ENCODE results near the gene IPO11.
"Not testable (repeated sequence)": the region's sequence is repeated elsewhere in the genome, so short reads cannot be mapped to it uniquely, and the experiment has no call there.

Gene IPO11

GRCh38 chr5:62514510-62515119, 102.1 kb downstream of the IPO11 start:
- Histone ChIP-seq H3K9me3 (ENCODE audit: control insufficient read depth, insufficient read depth, low read depth, low read length) (no peaks in the 10 kb centered on the region), H3K27ac (ENCODE audit: low read depth, low read length) (no peak overlapping the region), H3K27me3 (ENCODE audit: control insufficient read depth, insufficient read depth, low read length) (no peaks in the 10 kb centered on the region), H3K9ac (ENCODE audit: low read length) (no peak overlapping the region), H3K4me1 (ENCODE audit: control insufficient read depth, insufficient read depth, low read length) (no peaks in the 10 kb centered on the region), H3K36me3 (ENCODE audit: control insufficient read depth, insufficient read depth, low read length) (peaks cover 26% of the 10 kb centered on the region), H3K4me3 (ENCODE audit: low read depth, low read length) (no peak overlapping the region)

GRCh38 chr5:62520812-62521211, 108.2 kb downstream of the IPO11 start:
- not testable (repeated sequence) for H3K4me3 ChIP-seq (ENCODE audit: low read depth, low read length); H3K27ac ChIP-seq (ENCODE audit: low read depth, low read length); H3K9ac ChIP-seq (ENCODE audit: low read length); H3K27me3 ChIP-seq (ENCODE audit: control insufficient read depth, insufficient read depth, low read length); H3K9me3 ChIP-seq (ENCODE audit: control insufficient read depth, insufficient read depth, low read depth, low read length); H3K36me3 ChIP-seq (ENCODE audit: control insufficient read depth, insufficient read depth, low read length)
- H3K4me1 ChIP-seq (ENCODE audit: control insufficient read depth, insufficient read depth, low read length), result peaks cover 16% of the 10 kb centered on the region

- Histone ChIP-seq H3K9ac (ENCODE audit: low read length) (no peak overlapping the region), H3K4me1 (ENCODE audit: control insufficient read depth, insufficient read depth, low read length) (peaks cover 16% of the 10 kb centered on the region), H3K9me3 (ENCODE audit: control insufficient read depth, insufficient read depth, low read depth, low read length) (no peaks in the 10 kb centered on the region), H3K36me3 (ENCODE audit: control insufficient read depth, insufficient read depth, low read length) (peaks cover 9% of the 10 kb centered on the region), H3K4me3 (ENCODE audit: low read depth, low read length) (no peak overlapping the region), H3K27me3 (ENCODE audit: control insufficient read depth, insufficient read depth, low read length) (no peaks in the 10 kb centered on the region), H3K27ac (ENCODE audit: low read depth, low read length) (peak overlapping the region; percentile 65; the same call in 1 of the 2 replicates)
Observed at GRCh38 chr5:62521319-62521718, 108.8 kb downstream of the IPO11 start.

- H3K27me3 ChIP-seq (ENCODE audit: control insufficient read depth, insufficient read depth, low read length), result no peaks in the 10 kb centered on the region
- peak overlapping the region; percentile 2 for H3K9ac ChIP-seq (ENCODE audit: low read length)
- peak overlapping the region; percentile 39 for H3K27ac ChIP-seq (ENCODE audit: low read depth, low read length)
- no peaks in the 10 kb centered on the region for H3K9me3 ChIP-seq (ENCODE audit: control insufficient read depth, insufficient read depth, low read depth, low read length)
- peaks cover 6% of the 10 kb centered on the region for H3K36me3 ChIP-seq (ENCODE audit: control insufficient read depth, insufficient read depth, low read length)
- H3K4me1 ChIP-seq (ENCODE audit: control insufficient read depth, insufficient read depth, low read length), result peaks cover 16% of the 10 kb centered on the region
- no peak overlapping the region for H3K4me3 ChIP-seq (ENCODE audit: low read depth, low read length)
Observed at GRCh38 chr5:62522811-62523210, 110.2 kb downstream of the IPO11 start.

GRCh38 chr5:62533597-62533996, 121.0 kb downstream of the IPO11 start:
- Histone ChIP-seq H3K9ac (ENCODE audit: low read length) (no peak overlapping the region), H3K27ac (ENCODE audit: low read depth, low read length) (no peak overlapping the region), H3K36me3 (ENCODE audit: control insufficient read depth, insufficient read depth, low read length) (peaks cover 18% of the 10 kb centered on the region), H3K9me3 (ENCODE audit: control insufficient read depth, insufficient read depth, low read depth, low read length) (no peaks in the 10 kb centered on the region), H3K27me3 (ENCODE audit: control insufficient read depth, insufficient read depth, low read length) (no peaks in the 10 kb centered on the region), H3K4me1 (ENCODE audit: control insufficient read depth, insufficient read depth, low read length) (no peaks in the 10 kb centered on the region), H3K4me3 (ENCODE audit: low read depth, low read length) (no peak overlapping the region)

- no peak overlapping the region for H3K27ac ChIP-seq (ENCODE audit: low read depth, low read length)
- no peaks in the 10 kb centered on the region for H3K4me1 ChIP-seq (ENCODE audit: control insufficient read depth, insufficient read depth, low read length)
- peaks cover 20% of the 10 kb centered on the region for H3K36me3 ChIP-seq (ENCODE audit: control insufficient read depth, insufficient read depth, low read length)
- H3K4me3 ChIP-seq (ENCODE audit: low read depth, low read length), result no peak overlapping the region
- H3K9me3 ChIP-seq (ENCODE audit: control insufficient read depth, insufficient read depth, low read depth, low read length), result no peaks in the 10 kb centered on the region
- no peaks in the 10 kb centered on the region for H3K27me3 ChIP-seq (ENCODE audit: control insufficient read depth, insufficient read depth, low read length)
- H3K9ac ChIP-seq (ENCODE audit: low read length), result no peak overlapping the region
Observed at GRCh38 chr5:62534461-62535236, 122.1 kb downstream of the IPO11 start.

- no peaks in the 10 kb centered on the region for H3K27me3 ChIP-seq (ENCODE audit: control insufficient read depth, insufficient read depth, low read length)
- H3K27ac ChIP-seq (ENCODE audit: low read depth, low read length), result no peak overlapping the region
- H3K4me3 ChIP-seq (ENCODE audit: low read depth, low read length), result no peak overlapping the region
- no peaks in the 10 kb centered on the region for H3K4me1 ChIP-seq (ENCODE audit: control insufficient read depth, insufficient read depth, low read length)
- no peaks in the 10 kb centered on the region for H3K9me3 ChIP-seq (ENCODE audit: control insufficient read depth, insufficient read depth, low read depth, low read length)
- peaks cover 12% of the 10 kb centered on the region for H3K36me3 ChIP-seq (ENCODE audit: control insufficient read depth, insufficient read depth, low read length)
- no peak overlapping the region for H3K9ac ChIP-seq (ENCODE audit: low read length)
Observed at GRCh38 chr5:62536232-62536631, 123.7 kb downstream of the IPO11 start.

- Histone ChIP-seq H3K36me3 (ENCODE audit: control insufficient read depth, insufficient read depth, low read length) (peaks cover 11% of the 10 kb centered on the region), H3K9me3 (ENCODE audit: control insufficient read depth, insufficient read depth, low read depth, low read length) (no peaks in the 10 kb centered on the region)
Observed at GRCh38 chr5:62536783-62537182, 124.2 kb downstream of the IPO11 start.

GRCh38 chr5:62538017-62538942, 125.7 kb downstream of the IPO11 start:
- Histone ChIP-seq H3K36me3 (ENCODE audit: control insufficient read depth, insufficient read depth, low read length) (peaks cover 11% of the 10 kb centered on the region), H3K27me3 (ENCODE audit: control insufficient read depth, insufficient read depth, low read length) (no peaks in the 10 kb centered on the region), H3K27ac (ENCODE audit: low read depth, low read length) (no peak overlapping the region), H3K9ac (ENCODE audit: low read length) (no peak overlapping the region), H3K9me3 (ENCODE audit: control insufficient read depth, insufficient read depth, low read depth, low read length) (no peaks in the 10 kb centered on the region), H3K4me3 (ENCODE audit: low read depth, low read length) (no peak overlapping the region), H3K4me1 (ENCODE audit: control insufficient read depth, insufficient read depth, low read length) (no peaks in the 10 kb centered on the region)

More at GRCh38 chr5:62536783-62537182, 124.2 kb downstream of the IPO11 start:
- no peak overlapping the region for H3K9ac ChIP-seq (ENCODE audit: low read length)
- no peak overlapping the region for H3K27ac ChIP-seq (ENCODE audit: low read depth, low read length)
- H3K27me3 ChIP-seq (ENCODE audit: control insufficient read depth, insufficient read depth, low read length), result no peaks in the 10 kb centered on the region
- H3K4me3 ChIP-seq (ENCODE audit: low read depth, low read length), result no peak overlapping the region
- no peaks in the 10 kb centered on the region for H3K4me1 ChIP-seq (ENCODE audit: control insufficient read depth, insufficient read depth, low read length)

- no peak overlapping the region for H3K4me3 ChIP-seq (ENCODE audit: low read depth, low read length)
- H3K9me3 ChIP-seq (ENCODE audit: control insufficient read depth, insufficient read depth, low read depth, low read length), result no peaks in the 10 kb centered on the region
- no peaks in the 10 kb centered on the region for H3K27me3 ChIP-seq (ENCODE audit: control insufficient read depth, insufficient read depth, low read length)
- no peak overlapping the region for H3K27ac ChIP-seq (ENCODE audit: low read depth, low read length)
- peaks cover 8% of the 10 kb centered on the region for H3K36me3 ChIP-seq (ENCODE audit: control insufficient read depth, insufficient read depth, low read length)
- H3K4me1 ChIP-seq (ENCODE audit: control insufficient read depth, insufficient read depth, low read length), result no peaks in the 10 kb centered on the region
- no peak overlapping the region for H3K9ac ChIP-seq (ENCODE audit: low read length)
Observed at GRCh38 chr5:62542720-62543119, 130.2 kb downstream of the IPO11 start.
